Fibroblast of skin of abdomen (primary cell): ENCODE data around the gene ELMO3.

Experiments used
- DNase-seq: peaks from one replicate; pipeline ENCODE4 v3.0.0-alpha.2; 2013

Gene ELMO3

DNA sequence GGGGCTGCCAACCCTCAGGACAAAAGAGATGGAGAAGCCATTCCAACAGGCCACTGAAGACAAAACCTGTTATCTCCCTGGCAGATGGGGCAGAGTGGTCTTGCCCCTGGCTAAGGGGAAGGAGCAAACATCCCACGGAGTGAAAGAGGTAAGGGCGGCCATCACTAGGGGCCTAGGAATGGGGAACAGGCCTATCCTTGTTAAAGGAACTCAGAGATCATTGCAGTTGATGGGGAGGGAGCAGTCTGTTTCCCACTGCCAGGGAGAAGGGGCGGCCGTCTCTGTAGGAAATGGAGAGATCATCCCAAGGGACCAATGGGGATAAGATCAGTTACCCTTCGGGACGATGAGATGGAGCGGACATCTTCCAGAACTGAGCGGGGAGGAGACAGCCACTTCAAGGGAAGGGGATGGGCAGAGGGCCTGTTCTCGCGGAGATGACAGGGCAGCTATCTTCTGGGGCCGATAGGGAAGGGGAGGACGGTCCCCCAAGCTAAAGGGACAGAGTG lies 27.4 kb downstream of the ELMO3 start:
- DNase-seq, result no peak

DNA sequence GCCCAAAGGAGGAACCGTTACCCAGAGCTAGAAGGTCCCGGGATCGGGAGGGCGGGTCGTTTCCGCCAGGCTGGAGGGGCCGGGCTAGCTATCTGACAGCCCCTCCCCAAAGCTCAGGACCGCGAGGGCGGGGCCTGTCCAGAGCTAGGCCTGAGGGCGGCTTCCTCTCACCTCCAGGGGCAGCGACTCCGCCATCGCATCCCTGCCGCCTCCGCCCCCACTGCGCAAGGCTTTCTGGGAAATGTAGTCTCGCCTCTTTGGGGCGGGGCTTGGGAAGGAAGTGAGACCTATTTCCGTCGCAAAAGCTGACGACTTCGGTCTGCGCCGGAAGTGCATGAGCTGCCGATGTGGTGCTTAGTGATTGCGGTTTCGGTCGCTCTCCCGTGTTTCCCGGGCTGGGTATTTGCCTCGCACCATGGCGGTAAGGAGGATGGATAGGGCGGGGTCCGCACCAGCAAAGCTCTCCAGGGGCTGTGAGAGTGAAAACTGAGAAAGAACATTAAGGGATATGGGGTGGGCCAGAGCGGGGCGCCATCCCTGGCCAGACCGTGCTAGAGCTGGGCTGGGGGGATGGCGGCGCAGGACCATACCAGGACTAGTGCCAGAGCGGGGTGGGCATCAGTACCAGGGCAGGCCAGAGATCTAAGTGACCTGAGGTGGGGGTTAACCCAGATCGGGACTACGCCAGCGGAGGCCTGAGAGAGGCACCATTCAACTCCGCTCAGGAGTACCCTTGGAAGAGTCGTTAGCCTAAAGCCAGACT lies 28.1 kb downstream of the ELMO3 start, which contains the start of gene TMEM208:
Gene TMEM208, plus strand, starts transcription at position 327 of the 763 bp plus-strand sequence. Its CDS starts 89 bp downstream, at position 416.
- peak; percentile 99 for DNase-seq

DNA sequence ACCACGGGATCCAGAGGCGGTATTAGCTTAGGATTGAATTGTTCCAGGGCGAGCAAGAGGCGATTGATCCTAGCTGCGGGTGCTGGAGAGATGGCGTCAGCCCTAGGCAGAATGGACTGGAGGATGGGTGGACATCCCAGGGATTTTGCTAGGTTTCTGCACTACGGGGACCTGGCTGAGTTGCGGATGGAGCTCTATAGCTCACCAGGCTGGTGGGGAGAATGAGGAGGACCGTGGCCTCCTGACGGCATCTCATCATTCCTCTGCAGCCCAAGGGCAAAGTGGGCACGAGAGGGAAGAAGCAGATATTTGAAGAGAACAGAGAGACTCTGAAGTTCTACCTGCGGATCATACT lies 28.6 kb downstream of the ELMO3 start:
- no peak for DNase-seq

DNA sequence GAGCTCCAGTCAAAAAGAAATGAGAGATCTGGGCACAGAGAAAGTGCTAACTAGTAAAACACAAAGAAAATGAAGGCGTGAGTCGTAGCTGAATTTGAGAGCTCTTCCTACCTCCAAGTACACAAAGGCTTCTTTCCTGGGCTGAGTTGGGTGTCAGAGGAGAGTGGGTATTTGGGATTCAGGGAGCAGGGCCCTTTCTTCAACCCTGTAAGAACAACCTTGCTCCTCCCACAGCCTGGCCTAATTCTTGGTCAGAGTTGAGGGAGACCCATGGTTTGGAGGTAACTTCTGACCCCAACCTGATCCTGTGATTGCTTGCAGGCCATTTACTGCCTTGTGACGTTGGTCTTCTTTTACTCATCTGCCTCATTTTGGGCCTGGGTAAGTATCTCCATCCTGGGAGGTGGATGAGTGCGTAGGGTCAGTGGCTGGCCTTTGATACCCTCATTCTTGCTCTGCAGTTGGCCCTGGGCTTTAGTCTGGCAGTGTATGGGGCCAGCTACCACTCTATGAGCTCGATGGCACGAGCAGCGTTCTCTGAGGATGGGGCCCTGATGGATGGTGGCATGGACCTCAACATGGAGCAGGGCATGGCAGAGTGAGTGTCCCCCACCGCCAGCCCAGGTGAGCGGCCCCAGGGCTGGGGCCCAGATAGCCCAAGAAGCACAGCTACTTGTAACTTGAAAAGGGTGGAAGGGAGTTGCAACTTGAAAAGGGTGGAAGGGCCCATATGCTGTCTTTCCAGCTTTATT lies 29.3 kb downstream of the ELMO3 start:
- no peak for DNase-seq

DNA sequence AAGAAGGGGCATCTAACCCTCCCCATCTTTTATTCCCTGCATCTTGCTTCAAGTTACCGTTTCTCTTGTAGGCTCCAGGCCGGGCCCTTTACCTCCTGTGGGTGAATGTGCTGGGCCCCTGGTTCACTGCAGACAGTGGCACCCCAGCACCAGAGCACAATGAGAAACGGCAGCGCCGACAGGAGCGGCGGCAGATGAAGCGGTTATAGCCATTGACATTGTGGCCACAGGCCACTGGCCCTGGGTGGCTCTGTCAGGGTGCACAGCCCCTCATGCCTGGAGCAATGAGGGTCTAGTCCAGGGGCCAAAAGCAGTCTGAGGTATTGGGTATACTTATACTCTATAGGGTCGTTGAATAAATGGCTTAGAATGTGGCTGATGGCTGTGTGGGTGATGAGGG lies 30.0 kb downstream of the ELMO3 start:
- no peak for DNase-seq

DNA sequence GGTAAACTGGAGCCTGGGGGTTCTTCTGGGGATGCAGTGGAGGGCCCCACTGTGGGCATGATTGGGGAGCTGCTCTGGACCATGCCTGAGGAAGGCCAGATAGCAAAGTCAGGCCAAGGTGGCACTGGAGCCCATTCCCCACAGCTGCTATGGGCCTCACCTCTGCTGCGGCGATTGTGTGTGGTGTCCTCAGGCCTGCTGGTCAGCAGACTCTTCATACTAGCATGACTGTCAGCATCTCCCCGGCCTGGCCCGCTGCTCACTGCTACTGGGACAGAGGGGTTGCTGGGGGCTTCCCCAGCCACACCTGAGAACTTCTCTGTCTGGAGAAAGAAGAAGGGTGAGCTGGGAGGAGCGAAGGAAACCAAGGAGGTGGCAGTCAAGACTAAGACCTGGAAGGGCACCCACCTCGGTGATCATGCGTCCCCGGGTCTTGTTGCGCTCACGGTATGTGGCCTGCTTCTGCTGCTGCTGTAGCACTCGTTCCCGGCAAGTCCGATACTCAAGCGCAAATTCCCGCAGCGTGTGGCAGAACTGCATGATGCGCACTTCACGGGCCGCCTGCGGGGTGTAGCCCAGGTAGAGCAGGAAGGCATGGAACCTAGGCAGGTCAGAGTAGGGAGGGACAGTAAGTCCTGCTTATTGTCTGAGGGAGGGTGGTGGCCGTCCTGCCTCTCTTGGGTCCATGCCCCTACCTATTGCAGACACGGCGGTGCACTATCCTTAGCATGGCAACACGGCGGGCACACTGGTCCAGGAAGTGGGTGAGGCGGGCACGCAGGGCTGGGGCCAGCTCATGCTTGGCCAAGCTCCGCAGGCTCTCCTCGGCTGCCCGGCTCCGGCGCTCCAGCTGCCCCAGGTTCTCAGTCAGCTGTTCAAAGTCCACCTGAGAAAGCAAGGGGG lies 31.2 kb downstream of the ELMO3 start:
- DNase-seq, result no peak

DNA sequence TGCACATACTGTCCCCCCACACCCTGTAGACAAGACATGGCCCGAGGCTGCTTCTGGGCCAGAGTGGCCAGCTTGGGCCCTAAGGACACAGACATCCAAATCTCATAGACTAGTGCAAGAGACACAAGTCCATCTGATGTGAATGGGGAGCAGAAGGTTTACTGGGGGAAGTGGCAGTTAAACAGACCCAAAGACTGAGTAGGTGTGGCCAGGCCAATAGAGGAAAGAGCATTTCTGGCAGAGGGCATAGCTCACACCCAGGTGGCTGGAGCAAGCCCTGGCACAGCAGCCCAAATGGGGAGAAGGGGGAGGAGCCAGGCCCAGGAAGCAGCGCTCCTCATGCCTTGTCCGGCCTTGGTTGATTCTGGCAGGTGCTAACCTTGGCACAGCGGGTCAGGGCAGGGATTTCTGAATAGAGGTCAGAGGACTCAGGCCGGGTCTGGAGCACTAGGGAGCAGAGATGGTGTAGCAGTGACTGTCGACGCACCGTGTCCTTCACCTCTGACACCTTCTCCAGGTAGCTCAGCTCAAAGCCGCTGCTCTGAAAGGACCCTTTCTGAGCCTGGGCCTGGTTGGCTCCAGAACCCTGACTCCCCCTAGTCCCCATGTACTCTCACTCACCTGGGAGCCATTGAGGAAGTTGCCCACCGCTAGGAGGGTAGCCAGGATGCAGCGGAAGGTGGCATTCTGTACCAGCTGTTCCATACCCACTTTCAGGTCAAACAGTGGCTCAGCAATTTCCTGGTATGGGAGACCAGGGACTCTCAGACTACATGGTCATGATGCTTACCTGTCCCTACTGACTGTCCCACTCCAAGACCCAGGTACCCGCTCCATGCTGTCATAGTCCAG lies 32.1 kb downstream of the ELMO3 start:
- DNase-seq, result no peak

DNA sequence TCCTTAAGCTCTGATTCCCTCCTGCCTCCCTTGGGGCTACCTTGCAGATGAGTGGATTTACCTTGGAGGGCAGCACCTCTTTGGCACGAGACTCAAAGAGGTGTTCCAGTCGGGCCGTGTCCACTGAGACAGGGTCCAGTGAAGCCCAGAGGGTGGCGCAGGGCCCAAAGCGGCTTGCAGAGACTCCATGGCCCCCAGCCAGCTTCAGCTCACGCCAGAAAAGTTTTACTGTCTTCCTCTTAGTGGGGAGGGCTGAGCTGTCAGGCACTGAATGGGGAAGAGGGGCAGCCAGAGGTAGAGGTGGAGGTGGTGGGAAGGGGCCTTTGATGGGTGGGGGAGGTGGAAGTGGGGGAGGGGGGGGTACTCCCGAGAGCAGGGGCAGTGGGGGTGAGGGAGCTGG lies 34.7 kb downstream of the ELMO3 start:
- DNase-seq, result no peak

DNA sequence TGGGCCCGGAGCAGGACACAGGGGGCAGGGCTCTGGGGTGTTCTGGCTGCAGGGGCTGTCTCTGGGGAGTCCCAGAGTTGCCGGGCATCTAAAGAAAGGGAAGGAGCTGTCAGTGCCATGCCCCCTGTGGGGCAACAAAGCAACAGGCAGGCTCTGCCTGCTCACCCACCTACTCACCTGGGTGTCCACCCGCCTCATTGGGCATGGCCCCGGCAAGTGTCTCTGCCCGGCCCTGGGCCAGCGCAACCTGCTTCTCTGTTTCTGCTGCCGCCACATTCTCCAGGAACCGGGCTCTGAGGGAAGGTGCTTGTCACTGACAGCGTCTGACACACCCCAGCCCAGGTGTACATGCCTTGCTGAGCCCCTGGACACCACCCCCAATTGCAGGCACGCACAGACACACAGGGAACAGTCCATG lies 35.3 kb downstream of the ELMO3 start:
- no peak for DNase-seq

DNA sequence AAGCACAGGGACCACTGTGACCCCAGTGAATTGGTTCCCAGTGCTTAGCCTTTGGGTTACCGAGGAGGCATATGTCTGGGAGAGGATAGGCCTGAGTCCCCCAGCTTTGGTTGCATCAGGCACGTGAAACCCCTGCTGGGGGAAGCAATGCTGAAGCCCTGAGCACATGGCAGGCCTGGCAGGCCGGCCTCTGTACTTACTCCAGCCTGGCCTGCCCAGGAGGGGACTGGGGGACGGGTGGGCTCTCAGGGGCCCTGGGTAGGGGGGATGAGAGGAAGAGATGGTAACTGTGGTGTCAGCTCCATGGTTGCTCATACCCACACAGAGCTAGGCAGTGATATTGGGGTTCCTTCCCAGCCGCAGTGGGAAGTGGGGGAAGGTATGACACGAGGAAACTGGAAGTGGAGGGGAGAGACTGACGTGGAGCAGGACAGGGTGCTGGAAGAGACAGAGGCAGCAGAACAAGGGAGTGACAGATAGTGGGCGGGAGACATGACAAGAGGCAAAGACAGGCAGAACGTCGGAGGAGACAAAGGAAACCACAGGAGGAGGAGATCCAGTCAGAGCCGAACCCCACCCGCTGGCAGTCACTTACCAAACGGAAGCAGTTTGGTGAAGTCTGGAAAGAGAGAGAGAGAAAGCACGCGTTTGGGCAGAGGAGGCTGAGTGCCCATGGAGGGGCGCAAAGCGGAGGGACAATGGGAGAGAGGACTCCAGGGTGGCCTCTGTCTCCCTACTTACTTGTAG lies 37.1 kb downstream of the ELMO3 start:
- no peak for DNase-seq

DNA sequence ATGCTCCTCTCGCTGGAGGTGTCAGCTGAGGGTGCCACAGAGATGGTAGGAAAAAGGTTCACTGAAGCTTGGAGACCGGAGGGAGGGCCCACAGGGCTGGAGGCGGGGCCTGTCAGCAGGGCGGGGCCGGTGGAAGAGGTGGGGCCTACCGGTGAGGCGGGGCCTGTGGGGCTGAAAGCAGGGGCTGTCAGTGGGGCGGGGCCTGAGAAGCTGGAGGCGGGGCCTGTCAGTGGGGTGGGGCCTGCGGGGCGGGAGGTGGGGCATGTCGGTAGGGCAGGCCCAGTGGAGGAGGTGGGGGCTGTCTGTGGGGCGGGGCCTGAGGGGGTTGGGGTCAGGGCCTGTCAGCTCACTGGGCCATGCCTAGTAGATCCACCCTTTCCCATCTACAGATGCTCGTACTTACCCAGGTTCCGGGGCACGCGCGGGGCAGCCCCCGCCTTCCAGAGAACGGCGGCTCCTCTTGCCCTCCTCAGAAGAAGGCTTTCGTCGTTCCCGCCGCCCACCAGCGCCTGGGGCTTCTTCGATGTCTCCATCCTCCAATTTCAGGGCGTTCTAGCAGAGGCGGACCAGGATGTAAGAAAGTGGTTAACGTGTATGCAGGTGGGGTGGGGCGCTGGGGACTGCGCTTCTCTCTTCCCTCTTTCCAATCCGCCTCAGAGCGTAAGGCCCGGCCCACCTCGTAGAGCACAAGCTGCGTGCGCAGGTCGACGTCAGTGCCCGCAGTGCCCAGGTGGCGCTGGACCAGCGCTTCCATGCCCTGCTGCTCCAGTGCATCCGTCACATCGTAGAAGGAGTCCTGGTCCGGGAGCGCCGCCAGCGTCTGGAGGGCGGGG lies 37.8 kb downstream of the ELMO3 start:
- peak; percentile 34 for DNase-seq

DNA sequence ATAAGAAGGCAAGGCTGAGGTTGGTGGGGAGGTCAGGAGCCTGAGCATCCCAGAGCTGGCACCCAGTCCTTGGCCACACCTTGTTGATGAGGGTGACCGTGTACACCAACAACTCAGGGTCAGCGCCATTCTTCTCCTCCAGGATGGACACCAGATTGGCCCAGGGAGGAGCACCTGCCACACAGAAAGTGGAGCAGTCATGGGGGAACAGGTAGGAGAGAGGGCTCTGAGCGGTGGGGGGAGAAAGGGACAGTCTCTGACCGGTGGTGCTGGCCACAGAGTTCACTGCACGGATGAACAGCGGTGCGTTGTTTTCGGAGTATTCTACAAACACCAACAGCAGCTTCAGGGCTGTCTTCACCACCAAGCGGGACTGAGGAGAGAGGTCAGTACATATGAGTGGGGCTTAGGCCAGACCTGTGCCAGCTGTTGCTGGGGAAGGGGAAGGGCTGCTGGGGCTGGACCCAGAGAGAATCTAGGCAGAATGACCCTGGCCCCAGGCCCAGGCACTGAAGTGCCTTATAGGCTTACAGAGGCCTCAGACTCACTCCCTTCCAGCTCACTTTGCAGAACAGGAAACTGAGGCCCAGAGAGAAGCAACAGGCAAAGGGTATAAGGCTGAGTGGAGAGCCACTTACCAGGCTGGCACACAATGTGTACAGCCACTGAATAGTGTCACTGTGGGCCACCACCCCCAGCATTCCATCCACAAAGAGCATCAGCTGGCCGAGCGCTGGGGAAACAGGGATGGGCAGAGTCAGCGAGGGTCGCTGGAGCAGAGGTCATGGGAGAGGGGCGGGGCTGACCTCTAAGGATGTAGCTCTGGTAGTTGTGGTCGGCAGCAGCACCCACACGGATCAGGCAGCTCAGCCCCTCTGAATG lies 38.7 kb downstream of the ELMO3 start:
- DNase-seq, result no peak

DNA sequence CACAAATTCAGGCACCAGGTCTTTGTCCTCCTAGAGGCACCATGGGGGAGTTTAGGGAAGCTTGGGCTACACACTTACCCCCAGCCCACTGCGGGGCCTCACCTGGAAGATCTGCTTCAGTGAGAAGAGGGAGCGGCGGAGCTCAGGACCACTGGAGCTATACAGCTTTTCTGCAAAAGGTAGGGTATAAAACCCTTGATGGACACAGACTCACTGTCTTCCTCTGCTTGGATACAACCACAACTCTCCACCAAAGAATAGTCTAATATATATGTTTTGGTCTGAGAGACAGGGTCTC lies 39.3 kb downstream of the ELMO3 start:
- DNase-seq, result no peak

DNA sequence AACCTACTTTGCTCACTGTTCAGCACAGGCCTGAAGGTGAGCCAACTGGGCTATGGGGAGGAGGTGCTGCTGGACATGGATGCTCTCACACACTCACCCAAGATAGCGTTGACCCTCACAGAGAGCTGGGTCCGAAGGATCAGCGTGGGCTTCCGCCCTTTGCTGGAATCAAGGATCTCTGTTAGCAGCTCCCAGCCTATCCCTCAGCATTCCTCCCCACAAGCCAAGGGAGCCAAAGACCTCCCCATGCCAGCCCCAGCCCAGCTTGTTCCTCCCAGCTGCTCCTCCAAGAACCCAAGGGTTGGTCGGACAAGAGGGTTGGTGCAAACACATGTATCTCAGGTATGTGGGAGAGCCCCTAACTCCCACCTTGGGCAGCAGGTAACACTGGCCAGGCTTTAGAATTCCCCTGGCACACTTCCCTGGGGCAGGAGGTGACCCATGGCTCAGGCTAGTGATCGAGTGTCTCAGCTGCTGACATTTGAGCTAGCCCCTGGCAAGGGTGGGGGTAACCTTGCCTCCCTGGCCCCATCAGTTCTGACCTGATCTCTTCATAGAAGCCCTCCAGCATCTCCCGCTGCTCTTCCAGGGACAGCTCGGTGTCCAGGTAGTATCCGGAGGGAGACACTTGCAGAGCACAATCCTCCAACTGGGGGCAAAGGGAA lies 40.0 kb downstream of the ELMO3 start:
- DNase-seq, result no peak

DNA sequence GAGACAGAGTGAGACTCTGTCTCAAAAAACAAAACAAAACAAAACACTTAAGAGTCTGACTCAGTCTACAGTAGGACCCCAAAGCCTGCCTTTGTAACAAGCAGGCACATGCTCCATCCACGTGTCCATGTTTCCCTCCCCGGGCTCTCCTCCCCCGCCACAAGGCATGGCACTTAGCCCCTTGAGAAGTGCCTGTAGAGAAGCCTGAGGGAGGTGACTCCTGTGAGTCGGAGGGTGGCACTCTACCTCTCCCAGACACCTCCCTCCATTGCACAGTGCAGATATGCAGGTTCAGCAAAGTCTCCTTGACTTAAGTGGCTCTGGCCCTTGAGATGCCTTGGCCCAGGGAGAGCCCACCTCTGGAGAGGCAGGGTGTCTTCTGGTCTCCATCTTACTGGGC lies 41.6 kb downstream of the ELMO3 start:
- peak; percentile 37 for DNase-seq

DNA sequence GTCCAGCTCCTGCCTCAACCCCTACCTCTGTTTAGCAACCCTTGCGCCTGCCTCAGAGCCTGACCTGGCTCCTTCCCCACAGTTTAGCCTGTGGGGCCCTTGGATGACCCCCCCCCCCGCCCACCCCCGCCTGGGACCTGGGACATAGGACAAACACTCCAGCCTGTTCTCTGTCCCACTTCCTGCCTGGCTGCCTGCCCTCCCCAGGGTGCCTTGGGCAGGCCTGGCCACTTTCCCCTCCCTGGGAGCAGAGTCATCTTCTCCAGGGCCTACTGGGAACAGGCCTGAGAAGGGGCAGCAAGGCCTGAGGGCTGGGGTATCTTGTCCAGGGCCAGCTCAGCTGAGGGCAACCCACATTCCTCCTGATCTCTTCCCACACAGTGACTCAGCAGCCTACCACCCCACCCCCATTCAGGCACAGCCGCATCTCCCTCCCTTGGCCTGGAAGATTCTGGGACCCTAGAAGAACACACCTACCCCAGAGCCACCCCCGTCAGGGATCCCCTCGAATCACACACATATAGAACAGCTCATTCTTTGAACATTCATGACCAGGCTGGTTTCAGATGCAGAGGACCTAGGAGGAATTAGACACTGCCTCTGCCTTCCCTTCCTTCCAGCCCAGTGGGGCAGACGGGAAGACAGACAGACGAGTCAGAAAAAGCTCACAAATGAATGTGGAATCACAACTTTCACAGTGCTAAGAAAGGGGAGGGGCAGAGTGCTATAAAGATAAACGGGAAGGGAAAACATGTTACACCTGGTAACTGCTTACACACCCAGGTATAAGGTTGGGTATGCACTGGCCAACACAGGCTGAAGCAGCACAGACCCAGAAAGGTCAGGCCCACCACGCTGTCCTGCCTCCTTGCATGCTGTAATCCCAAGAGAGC lies 42.3 kb downstream of the ELMO3 start:
- peak; percentile 84 for DNase-seq

DNA sequence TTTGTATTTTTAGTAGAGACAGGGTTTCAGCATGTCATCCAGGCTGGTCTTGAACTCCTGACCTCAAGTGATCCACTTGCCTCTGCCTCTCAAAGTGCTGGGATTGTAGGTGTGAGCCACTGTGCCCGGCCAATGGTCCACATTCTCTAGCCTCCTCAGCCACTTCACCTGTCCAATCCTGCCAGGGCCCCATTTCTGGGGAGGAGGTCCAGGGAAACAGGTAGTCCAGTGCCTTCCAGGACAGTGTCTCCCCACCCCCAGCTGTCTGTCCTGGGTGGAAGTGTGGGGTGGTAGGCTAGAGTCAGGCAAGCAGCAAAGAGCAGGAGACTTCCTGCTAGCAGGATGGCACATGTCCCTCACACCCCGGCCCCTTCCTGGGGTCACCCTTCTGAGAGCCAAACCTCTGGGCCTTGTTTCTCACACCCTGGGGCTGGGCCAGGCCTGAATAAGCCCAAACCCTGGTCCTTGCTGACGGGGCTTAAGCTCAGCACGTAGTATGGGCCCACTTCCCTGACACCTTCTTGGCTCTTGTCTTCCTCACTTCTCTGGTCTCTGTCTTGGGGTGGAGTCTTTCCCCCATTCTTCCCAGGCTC lies 43.3 kb downstream of the ELMO3 start:
- no peak for DNase-seq
